Activated CD8-positive, alpha-beta memory T cell treated with anti-CD3 and anti-CD28 coated beads, Interleukin-2, amount 10 ng/mL, durations not matched to agents 7 days and 5 days (primary cell): Measurements from ENCODE around the gene MOGAT2. TPM values are rescaled to one million over a fixed set of nuclear protein-coding genes. Genes with fewer than 3 reads are reported as not detected.
A peak's percentile ranks its signal among the peaks of the same experiment; 100 is the strongest.

Source experiments
- ATAC-seq: fragments of 150-1000 bp; cut with Tn5 transposase; one replicate; pipeline ENCODE4 v1.10.0; 2021; ENCODE audit warnings: moderate library complexity
- CTCF ChIA-PET: fragments of 350-600 bp; sonication (Branson Sonifier 250); formaldehyde crosslinking; loops from one replicate; lab custom pipeline; 2021; ENCODE audit warnings: antibody characterized with exemption; lab: Charles Lee
- DNase-seq: peaks from one replicate; pipeline ENCODE4 v3.0.0-alpha.2; 2020
- H3K27ac Mint-ChIP-seq: one replicate; pipeline ENCODE4 v1.8.0; 2021; ENCODE audit warnings: mild to moderate bottlenecking, mixed read lengths
- H3K27me3 Mint-ChIP-seq: one replicate; pipeline ENCODE4 v1.8.0; 2021; ENCODE audit warnings: mixed read lengths
- H3K36me3 Mint-ChIP-seq: one replicate; pipeline ENCODE4 v1.8.0; 2021; ENCODE audit warnings: mild to moderate bottlenecking, mixed read lengths
- H3K4me1 Mint-ChIP-seq: one replicate; pipeline ENCODE4 v1.8.0; 2021; ENCODE audit warnings: mixed read lengths
- H3K4me3 Mint-ChIP-seq: one replicate; pipeline ENCODE4 v1.8.0; 2021; ENCODE audit warnings: mild to moderate bottlenecking, moderate library complexity, mixed read lengths
- H3K9me3 Mint-ChIP-seq: one replicate; pipeline ENCODE4 v1.8.0; 2022; ENCODE audit warnings: low read depth, mixed read lengths
- total RNA-seq, 2 experiments: library from RNA; stranded (reverse); gene quantifications; one replicate each; pipeline ENCODE4 v1.2.3, GENCODE V29; 2021

MOGAT2 gene
- total RNA-seq, 2 experiments from 2014 or later: not detected

DNA sequence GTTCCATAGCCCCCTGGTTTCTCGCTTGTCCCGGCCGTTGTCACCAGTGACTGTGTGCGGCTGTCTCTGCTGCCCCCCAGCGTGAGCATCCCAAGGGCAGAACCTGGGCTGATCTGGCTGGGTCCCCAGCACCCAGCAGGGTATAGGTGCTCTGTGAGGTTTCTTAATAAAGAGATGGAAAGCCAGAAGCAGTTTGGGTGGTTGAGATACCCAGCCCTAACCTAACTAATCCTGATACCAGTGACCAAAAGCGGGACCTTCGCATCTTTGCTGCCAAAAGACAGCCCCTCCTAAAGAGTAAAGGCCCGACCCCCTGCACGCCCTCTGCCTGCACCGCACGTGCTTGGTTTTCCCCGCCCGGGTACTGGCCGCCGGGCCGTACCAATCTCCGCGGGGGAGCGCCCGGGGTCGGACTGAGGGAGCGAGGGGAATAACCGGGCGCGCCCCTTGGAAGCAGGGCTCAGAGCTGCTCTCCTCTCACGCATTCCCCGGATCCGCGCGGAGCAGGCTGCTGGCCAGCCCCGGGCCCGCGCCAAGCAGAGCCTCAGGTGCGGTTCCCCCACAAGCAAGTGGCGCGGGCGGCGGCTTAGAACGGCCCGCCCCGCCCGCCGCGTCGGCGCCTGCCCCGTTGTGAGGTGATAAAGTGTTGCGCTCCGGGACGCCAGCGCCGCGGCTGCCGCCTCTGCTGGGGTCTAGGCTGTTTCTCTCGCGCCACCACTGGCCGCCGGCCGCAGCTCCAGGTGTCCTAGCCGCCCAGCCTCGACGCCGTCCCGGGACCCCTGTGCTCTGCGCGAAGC is 50.7 kb downstream of the MOGAT2 start, which contains the start of gene DGAT2:
Gene DGAT2, plus strand, starts transcription at position 667 of the 797 bp plus-strand sequence. CDS start 214 bp downstream, outside the sequence.
- H3K27ac Mint-ChIP-seq: peak within 1 kb of the TSS; percentile 58
- H3K4me1 Mint-ChIP-seq: peaks cover 27% of the 10 kb centered on the region
- no peaks in the 10 kb centered on the region for H3K9me3 Mint-ChIP-seq
- peak within 1 kb of the TSS; percentile 57 for H3K4me3 Mint-ChIP-seq
- peak; percentile 77 for DNase-seq
- peaks cover 32% of the 10 kb centered on the region for H3K27me3 Mint-ChIP-seq
- CTCF ChIA-PET: interaction anchor here (1.0 to 1.5 kb wide), 2 partner anchors 9 to 13 kb away, joined by 4 to 5 read pairs; no protein-coding TSS in a partner anchor
- H3K36me3 Mint-ChIP-seq: no peaks in the 10 kb centered on the region
- peak; percentile 92 for ATAC-seq

DNA sequence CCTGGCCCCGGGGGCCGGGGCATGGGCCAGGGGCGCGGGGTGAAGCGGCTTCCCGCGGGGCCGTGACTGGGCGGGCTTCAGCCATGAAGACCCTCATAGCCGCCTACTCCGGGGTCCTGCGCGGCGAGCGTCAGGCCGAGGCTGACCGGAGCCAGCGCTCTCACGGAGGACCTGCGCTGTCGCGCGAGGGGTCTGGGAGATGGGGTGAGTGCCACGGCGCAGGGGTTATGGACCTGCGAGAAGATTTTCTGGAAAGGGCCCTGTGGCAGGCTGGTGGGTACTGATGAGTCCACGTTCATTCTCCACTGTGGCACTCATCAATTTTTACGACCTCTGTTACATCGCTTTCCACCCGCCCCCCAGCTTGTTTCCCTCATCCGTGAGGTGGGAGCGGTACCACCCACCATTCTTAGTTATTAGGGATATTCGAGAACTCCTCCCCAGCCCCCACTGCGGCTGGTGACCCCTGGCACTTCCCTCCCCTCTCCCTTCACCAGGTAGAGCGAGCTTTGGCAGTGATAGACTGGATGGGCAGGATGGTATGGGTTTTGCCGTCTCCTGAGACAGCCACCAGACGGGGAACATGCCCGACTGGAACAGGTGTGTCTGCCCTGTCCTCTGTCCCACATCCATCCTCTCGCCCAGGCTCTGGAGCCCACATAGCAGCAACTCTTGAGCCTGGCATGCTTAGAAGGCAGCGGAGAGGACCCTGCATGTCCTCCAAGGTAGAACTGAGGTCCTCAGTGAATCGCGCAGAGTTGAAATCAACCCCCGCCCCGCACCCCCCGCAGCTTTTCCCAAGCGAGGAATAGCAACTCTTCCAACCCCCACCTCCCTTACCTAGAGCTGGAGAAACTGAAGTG is 51.5 kb downstream of the MOGAT2 start:
- no peaks in the 10 kb centered on the region for H3K9me3 Mint-ChIP-seq
- CTCF ChIA-PET: interaction anchor here (1.0 to 1.5 kb wide), 2 partner anchors 8 to 12 kb away, joined by 4 to 5 read pairs; no protein-coding TSS in a partner anchor
- no peaks in the 10 kb centered on the region for H3K36me3 Mint-ChIP-seq
- no peak overlapping the region for H3K27ac Mint-ChIP-seq
- ATAC-seq (peak; percentile 14), DNase-seq (no peak)
- H3K4me3 Mint-ChIP-seq: peak overlapping the region; percentile 21
- H3K27me3 Mint-ChIP-seq: peaks cover 32% of the 10 kb centered on the region
- H3K4me1 Mint-ChIP-seq: peaks cover 34% of the 10 kb centered on the region

- Mint-ChIP-seq H3K4me3 (no peak overlapping the region), H3K9me3 (no peaks in the 10 kb centered on the region), H3K27me3 (peaks cover 32% of the 10 kb centered on the region), H3K36me3 (no peaks in the 10 kb centered on the region), H3K27ac (no peak overlapping the region), H3K4me1 (peaks cover 40% of the 10 kb centered on the region)
- DNase-seq: no peak
- CTCF ChIA-PET: no interaction called here
- no peak for ATAC-seq
Observed at GRCh38 chr11:75770102-75770501, 52.5 kb downstream of the MOGAT2 start.

GRCh38 chr11:75771646-75772410 is 54.2 kb downstream of the MOGAT2 start:
- DNase-seq: no peak
- peaks cover 32% of the 10 kb centered on the region for H3K27me3 Mint-ChIP-seq
- CTCF ChIA-PET: no interaction called here

GRCh38 chr11:75773595-75774353 is 56.1 kb downstream of the MOGAT2 start:
- Mint-ChIP-seq H3K27me3 (peaks cover 22% of the 10 kb centered on the region), H3K36me3 (no peaks in the 10 kb centered on the region), H3K9me3 (no peaks in the 10 kb centered on the region), H3K4me1 (peaks cover 40% of the 10 kb centered on the region), H3K4me3 (no peak overlapping the region), H3K27ac (peak overlapping the region; percentile 64)
- ATAC-seq: peak; percentile 71
- peak; percentile 67 for DNase-seq
- CTCF ChIA-PET: interaction anchor here (0.7 to 1.5 kb wide), 4 partner anchors 14 to 753 kb away, joined by 3 to 4 read pairs (median 3); no protein-coding TSS in a partner anchor

More at GRCh38 chr11:75771646-75772410, 54.2 kb downstream of the MOGAT2 start:
- Mint-ChIP-seq H3K27ac (no peak overlapping the region), H3K9me3 (no peaks in the 10 kb centered on the region), H3K4me1 (peaks cover 38% of the 10 kb centered on the region), H3K36me3 (no peaks in the 10 kb centered on the region), H3K4me3 (no peak overlapping the region)
- ATAC-seq: no peak

- Mint-ChIP-seq H3K4me1 (peaks cover 39% of the 10 kb centered on the region), H3K4me3 (no peak overlapping the region), H3K36me3 (no peaks in the 10 kb centered on the region), H3K27me3 (peaks cover 11% of the 10 kb centered on the region), H3K9me3 (no peaks in the 10 kb centered on the region), H3K27ac (no peak overlapping the region)
- CTCF ChIA-PET: no interaction called here
- DNase-seq (no peak), ATAC-seq (no peak)
Observed at GRCh38 chr11:75775056-75775455, 57.4 kb downstream of the MOGAT2 start.

GRCh38 chr11:75776546-75776945 is 58.9 kb downstream of the MOGAT2 start:
- Mint-ChIP-seq H3K4me1 (peaks cover 40% of the 10 kb centered on the region), H3K4me3 (no peak overlapping the region), H3K9me3 (no peaks in the 10 kb centered on the region), H3K27ac (no peak overlapping the region), H3K36me3 (no peaks in the 10 kb centered on the region), H3K27me3 (no peaks in the 10 kb centered on the region)
- CTCF ChIA-PET: interaction anchor here (1.6 to 1.9 kb wide), 3 partner anchors 8 to 71 kb away, joined by 5 to 6 read pairs (median 5); partner anchors contain the start of gene DGAT2
- DNase-seq: no peak
- ATAC-seq: no peak

DNA sequence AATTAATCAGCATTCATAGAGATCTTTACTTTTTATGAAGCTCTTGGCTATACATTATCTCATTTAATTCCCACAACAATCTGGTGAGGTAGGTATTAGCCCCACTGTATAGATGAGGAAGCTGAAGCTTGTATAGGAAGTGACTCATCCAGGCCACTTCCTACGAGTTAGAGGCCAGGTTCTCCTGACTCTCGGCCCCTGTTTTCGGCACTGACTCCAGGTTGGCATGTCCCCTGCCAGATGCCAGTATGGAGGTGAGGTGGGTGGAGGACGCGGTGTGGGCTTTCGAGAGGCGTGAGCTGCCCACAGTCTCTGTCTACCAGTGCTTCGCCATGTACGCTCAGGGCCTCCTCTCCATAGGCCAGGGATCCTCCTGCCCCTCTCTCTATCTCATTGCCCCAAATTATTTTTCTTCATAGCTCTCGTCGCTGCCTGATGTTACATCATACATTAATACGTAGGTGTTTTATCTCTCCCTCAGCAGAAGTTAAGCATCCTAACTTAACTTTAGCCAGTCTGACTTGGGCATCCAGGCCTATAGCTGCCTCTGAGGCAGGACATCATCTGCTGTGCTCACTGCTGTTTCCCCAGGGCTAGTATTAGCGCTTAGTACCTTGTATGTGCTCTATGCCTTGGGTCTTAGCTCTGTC is 59.9 kb downstream of the MOGAT2 start:
- peak; percentile 48 for DNase-seq
- H3K27me3 Mint-ChIP-seq: no peaks in the 10 kb centered on the region
- ATAC-seq: peak; percentile 64
- H3K4me3 Mint-ChIP-seq: no peak overlapping the region
- CTCF ChIA-PET: interaction anchor here (0.6 to 1.9 kb wide), 6 partner anchors 9 to 219 kb away, joined by 3 to 6 read pairs (median 4); partner anchors contain the start of gene DGAT2
- no peaks in the 10 kb centered on the region for H3K9me3 Mint-ChIP-seq
- H3K4me1 Mint-ChIP-seq: peaks cover 37% of the 10 kb centered on the region
- H3K36me3 Mint-ChIP-seq: no peaks in the 10 kb centered on the region
- H3K27ac Mint-ChIP-seq: peak overlapping the region; percentile 64

- Mint-ChIP-seq H3K36me3 (no peaks in the 10 kb centered on the region), H3K9me3 (no peaks in the 10 kb centered on the region), H3K4me3 (no peak overlapping the region), H3K4me1 (peaks cover 35% of the 10 kb centered on the region), H3K27me3 (no peaks in the 10 kb centered on the region), H3K27ac (no peak overlapping the region)
- CTCF ChIA-PET: interaction anchor here (2.1 kb wide), 1 partner anchor 24 kb away, joined by 10 read pairs; no protein-coding TSS in a partner anchor
- ATAC-seq (no peak), DNase-seq (no peak)
Observed at GRCh38 chr11:75778962-75779361, 61.3 kb downstream of the MOGAT2 start.

DNA sequence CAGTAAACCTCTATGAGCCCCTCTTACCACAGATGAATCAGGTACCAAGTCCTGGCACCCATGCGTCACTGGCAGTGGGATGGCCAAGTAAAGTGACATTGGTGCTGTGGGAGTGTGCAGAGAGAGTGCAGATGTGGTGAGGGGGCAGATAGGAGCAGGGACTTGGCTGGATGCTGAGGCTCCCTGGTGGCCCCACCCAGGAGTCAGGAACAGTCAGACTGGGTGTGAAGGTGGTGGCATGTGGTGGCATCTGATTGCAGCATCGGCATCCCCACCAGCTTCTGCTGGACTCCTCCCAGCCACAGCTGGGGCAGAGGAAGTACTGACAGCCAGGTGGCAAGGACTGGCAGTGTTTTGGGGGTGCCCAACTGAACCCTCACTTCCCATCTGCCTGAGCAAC is 62.3 kb downstream of the MOGAT2 start:
- Mint-ChIP-seq H3K4me1 (peaks cover 28% of the 10 kb centered on the region), H3K36me3 (no peaks in the 10 kb centered on the region), H3K27me3 (no peaks in the 10 kb centered on the region), H3K4me3 (no peak overlapping the region), H3K27ac (no peak overlapping the region), H3K9me3 (no peaks in the 10 kb centered on the region)
- CTCF ChIA-PET: interaction anchor here (2.1 kb wide), 1 partner anchor 23 kb away, joined by 10 read pairs; no protein-coding TSS in a partner anchor
- no peak for ATAC-seq
- DNase-seq: no peak

DNA sequence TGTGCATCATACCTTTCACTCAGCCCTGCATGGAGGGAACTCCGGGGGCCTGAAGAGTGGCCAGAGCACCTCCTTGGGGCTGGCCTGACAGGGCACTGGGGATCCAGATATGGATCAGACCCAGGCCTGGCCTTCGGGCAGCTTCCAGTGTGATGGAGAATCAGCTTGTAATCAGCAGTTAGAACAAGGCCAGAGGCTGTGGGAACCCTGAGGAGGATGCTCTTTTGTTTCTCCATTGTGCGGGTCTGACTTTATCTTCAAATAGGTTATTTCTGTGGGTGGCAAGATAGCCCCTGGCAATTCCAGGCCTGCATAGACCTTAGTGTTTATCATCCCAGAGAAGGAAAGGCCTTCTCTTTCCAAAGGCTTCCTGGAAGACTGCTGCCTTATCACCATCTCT is 63.2 kb downstream of the MOGAT2 start:
- CTCF ChIA-PET: interaction anchor here (1.5 kb wide), 1 partner anchor 12 kb away, joined by 4 read pairs; the partner anchor contains the start of gene DGAT2
- Mint-ChIP-seq H3K27me3 (no peaks in the 10 kb centered on the region), H3K4me3 (no peak overlapping the region), H3K9me3 (no peaks in the 10 kb centered on the region), H3K27ac (no peak overlapping the region), H3K4me1 (peaks cover 28% of the 10 kb centered on the region), H3K36me3 (no peaks in the 10 kb centered on the region)
- ATAC-seq (no peak), DNase-seq (no peak)
